Measurements from ENCODE around the gene CFAP74. TPM values are rescaled to one million over a fixed set of nuclear protein-coding genes. Genes with fewer than 3 reads are reported as not detected.

CFAP74 gene
- total and polyA plus RNA-seq, 2 of the 4 experiments (the other 2 are of a cell fraction), result not detected

- Histone ChIP-seq H3K79me1 (ENCODE audit: low read depth in 1 of 2, low read length in 2 of 2) (no peaks in the 10 kb centered on the region), H2AK9ac (replicated peaks; ENCODE audit: low read depth, low read length, poor library complexity) (no peak overlapping the region), H3K27ac (ENCODE audit: insufficient read depth, low read length) (no peak overlapping the region), H3K9me3 (ENCODE audit: control insufficient read depth, insufficient read depth, low read length) (peaks cover 1% of the 10 kb centered on the region; the same call in 1 of the 2 replicates), H2BK5ac (ENCODE audit: low read depth, low read length, poor library complexity, severe bottlenecking) (no peak overlapping the region), H2BK15ac (ENCODE audit: low read depth, low read length) (no peak overlapping the region), H4K91ac (ENCODE audit: insufficient read depth, low read depth, low read length) (no peak overlapping the region), H2AK5ac (ENCODE audit: low read depth, low read length) (no peak overlapping the region), H3K14ac (replicated peaks; ENCODE audit: low read depth, low read length) (no peak overlapping the region), H3K18ac (ENCODE audit: low read depth, low read length) (no peak overlapping the region), H2BK20ac (ENCODE audit: low read depth, low read length) (no peak overlapping the region), H2BK120ac (ENCODE audit: low read depth, low read length) (no peak overlapping the region), H3K36me3 (ENCODE audit: control insufficient read depth, insufficient read depth, low read length) (no peaks in the 10 kb centered on the region), H4K20me1 (ENCODE audit: insufficient read depth, low read length) (0 out of 2 replicates have a peak, but pooled peaks cover 6% of the 10 kb centered on the region), H3K4me3 (ENCODE audit: insufficient read depth, low read depth, low read length) (no peak overlapping the region), H3K4me2 (ENCODE audit: low read depth, low read length) (no peak overlapping the region), H3K4ac (ENCODE audit: low read depth, low read length) (no peak overlapping the region), H3K23ac (ENCODE audit: low read depth, low read length) (no peak overlapping the region), H3K9me1 (ENCODE audit: insufficient read depth, low read length) (no peaks in the 10 kb centered on the region), H3K4me1 (ENCODE audit: control insufficient read depth, insufficient read depth, low read length) (no peaks in the 10 kb centered on the region), H2AFZ (replicated peaks; ENCODE audit: low read length, poor library complexity) (no peak overlapping the region), H3K56ac (ENCODE audit: extremely low read depth, insufficient read depth, low read length) (no peak overlapping the region), H3K27me3 (ENCODE audit: control insufficient read depth, insufficient read depth, low read length) (peaks cover 17% of the 10 kb centered on the region), H3K9ac (ENCODE audit: low read depth, low read length) (no peak overlapping the region), H4K8ac (ENCODE audit: low read depth in 2 of 2, low read length in 2 of 2) (no peak overlapping the region), H4K5ac (ENCODE audit: low read depth, low read length) (no peak overlapping the region)
- POLR2A ChIA-PET (ENCODE audit: unreplicated experiment), result no interaction called here
- no peak for ATAC-seq (ENCODE audit: low read depth)
- in situ Hi-C loops (cut with MboI; ENCODE audit: low sequenced_read_pairs), result loop anchor here (10.0 to 25.0 kb wide), 2 partner anchors 185 to 392 kb away; no protein-coding TSS in a partner anchor
- intact Hi-C loops (cut with micrococcal nuclease), result no loop called here
- no TSS peak for BruUV-seq (replicated peaks)
- dilution Hi-C loops (cut with HindIII; ENCODE audit: low sequenced_read_pairs, unreplicated experiment), result no loop called here
- no peak for DNase-seq
- 70% methylated on average over 8 of the region's 29 CpGs; no CpG with 5 or more reads in 1 of the 2 experiments for WGBS, 2 experiments (ENCODE audit: extremely low coverage in 2 of 2, insufficient read length in 1 of 2)
- CTCF ChIA-PET, result no interaction called here
- TF ChIP-seq CTCF (conservative IDR thresholded peaks at IDR 0.05; ENCODE audit: low read depth, low read length) (no peak), RAD21 (IDR thresholded peaks at IDR 0.05; ENCODE audit: low read length) (no peak), SMC3 (IDR thresholded peaks at IDR 0.05; ENCODE audit: low read depth, low read length) (no peak), RCOR1 (IDR thresholded peaks at IDR 0.05; ENCODE audit: insufficient replicate concordance, low read length) (no peak), NFE2L2 (IDR thresholded peaks at IDR 0.05; ENCODE audit: low read depth, low read length) (no peak), BHLHE40 (IDR thresholded peaks at IDR 0.05; ENCODE audit: low read depth, low read length) (no peak), RFX5 (IDR thresholded peaks at IDR 0.05; ENCODE audit: low read depth, low read length) (no peak), MAZ (IDR thresholded peaks at IDR 0.05; ENCODE audit: borderline replicate concordance, low read depth, low read length) (no peak), USF2 (IDR thresholded peaks at IDR 0.05; ENCODE audit: low read depth, low read length) (no peak), CEBPB (IDR thresholded peaks at IDR 0.05; ENCODE audit: low read depth, low read length) (no peak), CHD1 (IDR thresholded peaks at IDR 0.05; ENCODE audit: low read depth, low read length) (no peak), ELK1 (IDR thresholded peaks at IDR 0.05; ENCODE audit: borderline replicate concordance, low read depth, low read length) (no peak), POLR2A (IDR thresholded peaks at IDR 0.05; ENCODE audit: low read depth, low read length) (no peak), MXI1 (IDR thresholded peaks at IDR 0.05; ENCODE audit: borderline replicate concordance, low read depth, low read length) (no peak), FOS (IDR thresholded peaks at IDR 0.05; ENCODE audit: low read depth, low read length) (no peak)
Observed at GRCh38 chr1:1969953-1970716, 33.5 kb downstream of the CFAP74 start.
